A549 (cell line): Measurements from ENCODE around the gene SNTG2. TPM values are rescaled to one million over a fixed set of nuclear protein-coding genes. Genes with fewer than 3 reads are reported as not detected.
"Not testable (repeated sequence)": the region's sequence is repeated elsewhere in the genome, so short reads cannot be mapped to it uniquely, and the experiment has no call there.

ENCODE experiments used
- ATAC-seq, 2 experiments: fragments of 200-7000 bp in 1 of 2; fragments of >200 bp in 1 of 2; cut with Nextera tagmentation in 1 of 2; cut with Tn5 transposase in 1 of 2; 3 replicates each; pipeline versions ENCODE4 v1.8.0 to v1.9.1; 2018 to 2020; ENCODE audit warnings: mild to moderate bottlenecking in 1 of 2, moderate library complexity in 1 of 2
- CTCF ChIA-PET: fragments of 300-600 bp; sonication (Branson Sonifier 250); formaldehyde crosslinking; extraction: SDS; loops from one replicate; lab custom pipeline; 2021; ENCODE audit warnings: antibody characterized with exemption, inconsistent platforms; lab: Yijun Ruan, JAX
- POLR2A ChIA-PET: fragments of 350-600 bp; formaldehyde crosslinking; extraction: SDS; loops from one replicate; lab custom pipeline; 2021; ENCODE audit warnings: antibody characterized with exemption, inconsistent platforms; lab: Yijun Ruan, JAX
- DNase-seq, 2 experiments: peaks; one replicate each; pipeline versions ENCODE4 v3.0.0 to v3.0.0-alpha.2; 2011 to 2016; ENCODE audit warnings: low read depth in 1 of 2, low spot score in 1 of 2
- FAIRE-seq: peaks from 2 replicates; lab custom pipeline; 2011; peaks lifted over from hg19 to GRCh38; lab: Jason Lieb, UNC
- H3K27ac ChIP-seq, 2 experiments: fragments of >200 bp; sonication (Bioruptor Twin); formaldehyde crosslinking; 3 replicates each; pipeline ENCODE4 v1.5.1; 2016 to 2017
- H3K4me1 ChIP-seq: fragments of >200 bp; sonication (Bioruptor Twin); formaldehyde crosslinking; 3 replicates; pipeline ENCODE4 v1.6.1; 2016
- H3K4me2 ChIP-seq: fragments of >200 bp; sonication (Bioruptor Twin); formaldehyde crosslinking; 3 replicates; pipeline ENCODE4 v1.6.1; 2016
- H3K4me3 ChIP-seq: fragments of >200 bp; sonication (Bioruptor Twin); formaldehyde crosslinking; 3 replicates; pipeline ENCODE4 v1.5.1; 2016
- H3K9me3 ChIP-seq: fragments of >200 bp; sonication (Bioruptor Twin); formaldehyde crosslinking; 3 replicates; pipeline ENCODE4 v1.6.1; 2016
- BHLHE40 ChIP-seq: IDR thresholded peaks from 2 replicates; pipeline ENCODE4 v1.6.1; 2012; ENCODE audit warnings: low read depth, low read length, inconsistent platforms
- CEBPB ChIP-seq, 2 experiments: fragments of >200 bp in 1 of 2; sonication (Bioruptor Twin) in 1 of 2; formaldehyde crosslinking in 1 of 2; IDR thresholded peaks; 2 replicates each; pipeline ENCODE4 v1.6.1; 2012 to 2016
- EHF ChIP-seq: fragments of 250-450 bp; sonication (Bioruptor Pico); IDR thresholded peaks from 2 replicates; pipeline ENCODE4 v1.5.0; 2020; ENCODE audit warnings: mild to moderate bottlenecking
- EP300 ChIP-seq, 2 experiments: fragments of >200 bp; sonication (Bioruptor Twin); formaldehyde crosslinking; IDR thresholded peaks; 2 replicates in 1 of 2; 3 replicates in 1 of 2; pipeline ENCODE4 v1.6.1; 2016 to 2017
- FOSB ChIP-seq: fragments of 250-450 bp; sonication (Bioruptor Pico); IDR thresholded peaks from 2 replicates; pipeline ENCODE4 v1.5.0; 2020; ENCODE audit warnings: mild to moderate bottlenecking, moderate library complexity
- FOXS1 ChIP-seq: fragments of 250-450 bp; sonication (Bioruptor Pico); IDR thresholded peaks from 2 replicates; pipeline ENCODE4 v1.5.0; 2020; ENCODE audit warnings: mild to moderate bottlenecking, moderate library complexity
- GATA3 ChIP-seq: IDR thresholded peaks from 2 replicates; pipeline ENCODE4 v1.6.1; 2012; ENCODE audit warnings: borderline replicate concordance
- HDAC2 ChIP-seq: fragments of 200-600 bp; sonication (generic); IDR thresholded peaks from 2 replicates; pipeline ENCODE4 v1.6.1; 2016
- HOXA7 ChIP-seq: fragments of 250-450 bp; sonication (Bioruptor Pico); IDR thresholded peaks from 2 replicates; pipeline ENCODE4 v1.5.0; 2020; ENCODE audit warnings: mild to moderate bottlenecking, moderate library complexity
- MAFK ChIP-seq: fragments of 450-650 bp; IDR thresholded peaks from 2 replicates; pipeline ENCODE4 v1.6.1; 2014; ENCODE audit not compliant: partially characterized antibody
- MAZ ChIP-seq: fragments of 150-350 bp; IDR thresholded peaks from 2 replicates; pipeline ENCODE4 v1.6.1; 2014; ENCODE audit warnings: antibody characterized with exemption, low read depth, low read length, borderline replicate concordance
- NR3C1 ChIP-seq: fragments of >200 bp; sonication (Bioruptor Twin); formaldehyde crosslinking; IDR thresholded peaks from 3 replicates; pipeline ENCODE4 v1.6.1; 2017
- RAD21 ChIP-seq, 2 experiments: fragments of >200 bp in 1 of 2; sonication (Bioruptor Twin) in 1 of 2; formaldehyde crosslinking in 1 of 2; IDR thresholded peaks in 1 of 2; conservative IDR thresholded peaks in 1 of 2; 2 replicates in 1 of 2; 3 replicates in 1 of 2; pipeline ENCODE4 v1.6.1; 2012 to 2018; ENCODE audit warnings: inconsistent platforms in 1 of 2
- RARB ChIP-seq: fragments of 250-450 bp; sonication (Bioruptor Pico); IDR thresholded peaks from 2 replicates; pipeline ENCODE4 v1.8.0; 2021; ENCODE audit warnings: mild to moderate bottlenecking, moderate library complexity
- RFX5 ChIP-seq: fragments of 450-650 bp; IDR thresholded peaks from 2 replicates; pipeline ENCODE4 v1.7.1; 2014; ENCODE audit warnings: antibody characterized with exemption, mild to moderate bottlenecking, moderate library complexity
- TP53 ChIP-seq: fragments of 250-450 bp; sonication (Bioruptor Pico); IDR thresholded peaks from 2 replicates; pipeline ENCODE4 v1.5.0; 2021; ENCODE audit warnings: mild to moderate bottlenecking, moderate library complexity
- ZFP36 ChIP-seq: fragments of 450-650 bp; IDR thresholded peaks from 2 replicates; pipeline ENCODE4 v1.6.1; 2014; ENCODE audit warnings: borderline replicate concordance; ENCODE audit not compliant: partially characterized antibody
- ZSCAN20 ChIP-seq: fragments of 250-450 bp; sonication (Bioruptor Pico); IDR thresholded peaks from 2 replicates; pipeline ENCODE4 v1.8.0; 2022; ENCODE audit warnings: mild to moderate bottlenecking, moderate library complexity
- whole genome bisulfite sequencing: methylation state at CpG from one replicate; pipeline ENCODE4 v1.1.6; 2017; ENCODE audit errors: missing lambda C conversion rate; 5-methylcytosine and 5-hydroxymethylcytosine counted together
- polyA plus RNA-seq, 4 experiments: library from polyadenylated mRNA; depleted of rRNA in 3 of 4; stranded (reverse); fragments of >200 nt; fragmentation: RNase III in 1 of 4; extraction: RNeasy Plus Mini Kit Qiagen cat#74134 plus additional on column Dnase treatment in 1 of 4; gene quantifications; 2 replicates in 3 of 4; 3 replicates in 1 of 4; pipeline ENCODE4 v1.2.3, GENCODE V29; 2011 to 2017
- TF ChIP-seq, protein P1 (sequence below): fragments of 250-450 bp; sonication (Bioruptor Pico); IDR thresholded peaks from 2 replicates; pipeline ENCODE4 v1.5.0; 2020; ENCODE audit warnings: low read depth, mild to moderate bottlenecking, moderate library complexity
- TF ChIP-seq, protein P2 (sequence below): fragments of 150-350 bp; IDR thresholded peaks from 2 replicates; pipeline ENCODE4 v1.6.1; 2014; ENCODE audit warnings: low read depth, mild to moderate bottlenecking, low read length
- TF ChIP-seq, protein P3 (sequence below): IDR thresholded peaks from 2 replicates; pipeline ENCODE4 v1.6.1; 2012
- TF ChIP-seq, protein P4 (sequence below): fragments of >200 bp; sonication (Bioruptor Twin); formaldehyde crosslinking; IDR thresholded peaks from 2 replicates; pipeline ENCODE4 v1.6.1; 2016

SNTG2 gene
- polyA plus RNA-seq, 2 of the 4 experiments (the other 2 are of a cell fraction), result not detected

DNA sequence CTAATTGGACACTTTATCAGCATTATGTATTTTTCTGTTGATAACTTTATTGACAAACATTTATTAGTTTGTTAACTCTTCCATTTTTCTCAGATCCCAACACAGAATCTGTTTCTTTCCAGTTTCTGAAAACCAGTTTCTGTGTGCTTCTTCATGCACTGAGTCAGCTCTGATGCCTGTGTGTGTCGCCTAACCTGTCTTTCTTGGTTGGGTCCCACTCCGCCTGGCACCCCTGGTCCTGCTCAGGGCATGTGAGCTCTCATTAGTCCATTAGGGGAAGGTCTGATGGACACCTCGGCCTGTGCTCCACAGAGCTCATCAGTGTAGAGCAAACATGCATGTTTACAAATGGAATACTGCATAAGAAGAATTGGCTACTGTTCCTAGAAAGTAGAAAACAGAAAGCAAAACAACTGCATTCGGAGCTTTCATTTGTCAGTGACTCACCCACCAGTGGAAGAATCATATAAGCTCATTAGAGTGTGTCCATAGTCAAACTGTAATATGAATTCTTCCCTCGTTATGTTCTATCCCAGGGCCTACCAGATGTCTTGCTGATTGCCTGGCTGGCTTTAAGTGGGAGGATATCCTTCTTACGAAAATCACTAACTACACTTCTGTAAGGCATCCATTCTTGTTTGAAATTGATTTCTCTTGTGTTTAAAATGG lies 137.7 kb downstream of the SNTG2 start:
- H3K9me3 ChIP-seq, result 0 out of 3 replicates have a peak, but pooled peaks cover 4% of the 10 kb centered on the region
- no peak for ATAC-seq
- no peak for FAIRE-seq
- H3K4me1 ChIP-seq, result no peaks in the 10 kb centered on the region
- DNase-seq, result no peak
- TF ChIP-seq HDAC2, result no peak
- no peak for TF ChIP-seq FOSB (CRISPR knock-in tag)
- TF ChIP-seq ZSCAN20 (CRISPR knock-in tag), result no peak
- no peak for TF ChIP-seq EP300 (IDR thresholded peaks at IDR 0.05)
- TF ChIP-seq EHF (CRISPR knock-in tag), result no peak
- TF ChIP-seq NR3C1, result no peak
- no peak for TF ChIP-seq BHLHE40
- POLR2A ChIA-PET, result no interaction called here
- no peak overlapping the region for H3K27ac ChIP-seq
- H3K4me2 ChIP-seq, result no peak overlapping the region
- CTCF ChIA-PET, result no interaction called here
- H3K4me3 ChIP-seq, result no peak overlapping the region
- WGBS, result 8% methylated on average over 6 of the region's 6 CpGs

DNA sequence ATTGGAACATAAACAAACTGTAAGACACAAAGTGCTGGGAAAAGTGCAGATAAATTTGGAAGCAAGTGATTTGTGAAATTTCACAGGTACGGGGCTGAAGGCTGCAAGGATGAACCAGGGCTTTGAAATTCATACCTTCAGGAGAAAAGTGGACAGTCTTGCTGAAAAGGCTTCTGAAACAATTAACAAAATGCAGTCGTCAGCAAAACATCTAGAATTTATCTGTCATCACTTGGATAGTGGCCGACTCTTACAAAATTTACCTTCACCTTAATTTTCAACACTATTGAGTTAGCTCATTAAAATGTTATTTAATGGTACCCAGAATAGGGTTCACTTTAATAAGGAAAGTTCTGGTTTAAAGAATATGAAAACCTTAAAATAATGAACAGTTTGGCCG lies 138.3 kb downstream of the SNTG2 start:
- Histone ChIP-seq H3K4me1 (no peaks in the 10 kb centered on the region), H3K4me3 (no peak overlapping the region), H3K9me3 (0 out of 3 replicates have a peak, but pooled peaks cover 4% of the 10 kb centered on the region), H3K4me2 (no peak overlapping the region), H3K27ac (no peak overlapping the region)
- WGBS, result 9% methylated on average over 4 of the region's 4 CpGs
- DNase-seq (no peak), ATAC-seq (no peak), FAIRE-seq (no peak)
- ChIA-PET POLR2A (no interaction called here), CTCF (no interaction called here)
- no peak for TF ChIP-seq GATA3
- TF ChIP-seq, protein P1, sequence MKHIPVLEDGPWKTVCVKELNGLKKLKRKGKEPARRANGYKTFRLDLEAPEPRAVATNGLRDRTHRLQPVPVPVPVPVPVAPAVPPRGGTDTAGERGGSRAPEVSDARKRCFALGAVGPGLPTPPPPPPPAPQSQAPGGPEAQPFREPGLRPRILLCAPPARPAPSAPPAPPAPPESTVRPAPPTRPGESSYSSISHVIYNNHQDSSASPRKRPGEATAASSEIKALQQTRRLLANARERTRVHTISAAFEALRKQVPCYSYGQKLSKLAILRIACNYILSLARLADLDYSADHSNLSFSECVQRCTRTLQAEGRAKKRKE (CRISPR knock-in tag), result no peak
- TF ChIP-seq MAFK, result peak; percentile 86

DNA sequence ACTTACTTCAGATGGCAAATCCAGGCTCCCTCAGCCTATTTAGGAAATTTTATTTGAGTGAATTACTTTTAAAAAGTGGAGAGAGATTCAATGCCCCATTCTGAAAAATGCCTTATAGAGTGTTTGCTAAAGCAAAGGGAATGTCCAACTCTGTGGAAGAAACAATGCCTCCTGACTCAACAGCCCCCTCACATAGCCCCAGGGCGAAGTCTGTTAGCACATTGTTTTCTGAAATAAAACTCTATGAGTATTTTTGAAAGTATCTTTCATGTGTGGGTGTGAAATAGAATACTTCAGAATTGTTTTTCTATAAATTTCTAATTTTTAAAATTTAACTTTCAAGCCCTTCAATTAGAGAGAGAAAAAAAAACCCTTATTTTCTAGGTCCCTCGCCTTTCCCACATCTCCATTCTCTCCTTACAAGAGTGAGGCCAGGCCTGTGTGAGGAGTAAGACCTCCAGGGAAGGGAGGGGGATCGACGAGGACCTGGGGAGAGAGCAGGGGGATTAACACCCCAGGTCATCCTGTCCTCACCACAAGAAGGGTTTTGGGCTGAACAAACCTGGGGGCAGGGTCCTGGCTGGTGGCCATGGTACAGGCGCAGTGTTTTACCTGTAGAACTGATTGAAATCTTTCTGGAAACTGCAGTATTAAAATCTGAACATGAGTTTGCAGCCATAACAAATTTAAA lies 141.4 kb downstream of the SNTG2 start:
- CTCF ChIA-PET, result no interaction called here
- Histone ChIP-seq H3K9me3 (0 out of 3 replicates have a peak, but pooled peaks cover 4% of the 10 kb centered on the region), H3K27ac (no peak overlapping the region), H3K4me1 (no peaks in the 10 kb centered on the region), H3K4me3 (no peak overlapping the region), H3K4me2 (no peak overlapping the region)
- DNase-seq (no peak), ATAC-seq (no peak), FAIRE-seq (no peak)
- no peak for TF ChIP-seq RARB
- no peak for TF ChIP-seq MAFK
- TF ChIP-seq, protein P2, sequence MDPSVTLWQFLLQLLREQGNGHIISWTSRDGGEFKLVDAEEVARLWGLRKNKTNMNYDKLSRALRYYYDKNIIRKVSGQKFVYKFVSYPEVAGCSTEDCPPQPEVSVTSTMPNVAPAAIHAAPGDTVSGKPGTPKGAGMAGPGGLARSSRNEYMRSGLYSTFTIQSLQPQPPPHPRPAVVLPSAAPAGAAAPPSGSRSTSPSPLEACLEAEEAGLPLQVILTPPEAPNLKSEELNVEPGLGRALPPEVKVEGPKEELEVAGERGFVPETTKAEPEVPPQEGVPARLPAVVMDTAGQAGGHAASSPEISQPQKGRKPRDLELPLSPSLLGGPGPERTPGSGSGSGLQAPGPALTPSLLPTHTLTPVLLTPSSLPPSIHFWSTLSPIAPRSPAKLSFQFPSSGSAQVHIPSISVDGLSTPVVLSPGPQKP, result no peak
- TF ChIP-seq BHLHE40, result no peak
- TF ChIP-seq, protein P3, sequence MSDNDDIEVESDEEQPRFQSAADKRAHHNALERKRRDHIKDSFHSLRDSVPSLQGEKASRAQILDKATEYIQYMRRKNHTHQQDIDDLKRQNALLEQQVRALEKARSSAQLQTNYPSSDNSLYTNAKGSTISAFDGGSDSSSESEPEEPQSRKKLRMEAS, result no peak
- no peak for TF ChIP-seq HOXA7 (CRISPR knock-in tag)
- TF ChIP-seq EP300 (IDR thresholded peaks at IDR 0.05), result no peak
- POLR2A ChIA-PET, result no interaction called here
- 14% methylated on average over 5 of the region's 5 CpGs for WGBS

DNA sequence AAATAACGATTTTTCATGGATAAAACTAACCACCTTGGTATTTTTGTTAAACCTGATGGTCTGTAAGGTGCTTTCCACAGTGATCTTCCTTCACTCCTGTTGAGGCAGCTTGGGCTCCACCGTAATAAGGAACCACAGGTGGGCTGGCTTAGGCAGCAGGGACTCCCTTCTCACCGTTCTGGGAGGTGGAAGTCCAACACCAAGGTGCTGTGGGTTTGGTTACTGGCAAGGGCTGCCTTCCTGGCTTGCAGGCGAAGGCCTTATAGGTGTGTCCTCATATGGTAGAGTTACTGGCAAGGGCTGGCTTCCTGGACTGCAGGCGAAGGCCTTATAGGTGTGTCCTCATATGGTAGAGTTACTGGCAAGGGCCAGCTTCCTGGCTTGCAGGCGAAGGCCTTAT lies 143.0 kb downstream of the SNTG2 start:
- DNase-seq, H3K9me3 ChIP-seq, H3K4me2 ChIP-seq, POLR2A ChIA-PET, H3K27ac ChIP-seq, H3K4me1 ChIP-seq, FAIRE-seq, CTCF ChIA-PET, H3K4me3 ChIP-seq, ATAC-seq: not testable (repeated sequence)
- WGBS, result 18% methylated on average over 4 of the region's 6 CpGs

DNA sequence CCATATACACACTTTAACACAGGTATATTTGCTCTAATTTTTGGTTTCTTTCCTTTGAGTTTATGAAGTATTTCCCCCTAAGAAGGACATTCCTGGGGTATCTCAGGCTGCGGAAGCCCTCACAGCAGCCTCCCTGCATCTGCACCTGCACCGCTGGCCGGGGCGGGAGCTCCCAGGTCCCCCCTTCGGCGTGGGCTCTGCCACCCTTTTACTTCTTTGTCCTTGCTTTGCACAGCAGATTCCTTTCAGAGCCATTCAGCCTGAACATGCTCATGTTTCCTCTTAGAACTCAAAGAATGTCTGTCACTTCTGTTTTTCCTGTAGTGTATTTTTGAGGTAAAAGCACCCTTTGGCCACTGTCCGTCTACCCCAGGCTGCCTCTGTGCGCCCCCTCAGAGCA lies 146.5 kb downstream of the SNTG2 start:
- no peak for DNase-seq
- H3K4me2 ChIP-seq, result no peak overlapping the region
- no peak overlapping the region for H3K27ac ChIP-seq
- CTCF ChIA-PET, result no interaction called here
- no peak for ATAC-seq
- no peaks in the 10 kb centered on the region for H3K4me1 ChIP-seq
- no peak for FAIRE-seq
- H3K9me3 ChIP-seq, result no peaks in the 10 kb centered on the region
- no peak overlapping the region for H3K4me3 ChIP-seq
- POLR2A ChIA-PET, result no interaction called here
- 27% methylated on average over 8 of the region's 8 CpGs for WGBS
- TF ChIP-seq BHLHE40 (no peak), EHF (CRISPR knock-in tag) (no peak), RAD21 (conservative IDR thresholded peaks at IDR 0.05 in 1 of 2, IDR thresholded peaks at IDR 0.05 in 1 of 2) (no peak), TP53 (no peak), NR3C1 (no peak), MAZ (no peak), RFX5 (no peak), ZFP36 (no peak), MAFK (no peak), CEBPB (IDR thresholded peaks at IDR 0.05) (no peak), FOXS1 (CRISPR knock-in tag) (no peak), HDAC2 (no peak)
- TF ChIP-seq, protein P2, result no peak
- TF ChIP-seq, protein P4, sequence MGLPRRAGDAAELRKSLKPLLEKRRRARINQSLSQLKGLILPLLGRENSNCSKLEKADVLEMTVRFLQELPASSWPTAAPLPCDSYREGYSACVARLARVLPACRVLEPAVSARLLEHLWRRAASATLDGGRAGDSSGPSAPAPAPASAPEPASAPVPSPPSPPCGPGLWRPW, result no peak
- TF ChIP-seq, protein P3, result no peak
